ENCODE results near the gene CLCN3. TPM values are rescaled to one million over a fixed set of nuclear protein-coding genes. Genes with fewer than 3 reads are reported as not detected.
A peak's percentile ranks its signal among the peaks of the same experiment; 100 is the strongest.

CLCN3 gene
- total and polyA plus RNA-seq, 2 of the 4 experiments (the other 2 are of a cell fraction), result 13.0 to 22.8 TPM

DNA sequence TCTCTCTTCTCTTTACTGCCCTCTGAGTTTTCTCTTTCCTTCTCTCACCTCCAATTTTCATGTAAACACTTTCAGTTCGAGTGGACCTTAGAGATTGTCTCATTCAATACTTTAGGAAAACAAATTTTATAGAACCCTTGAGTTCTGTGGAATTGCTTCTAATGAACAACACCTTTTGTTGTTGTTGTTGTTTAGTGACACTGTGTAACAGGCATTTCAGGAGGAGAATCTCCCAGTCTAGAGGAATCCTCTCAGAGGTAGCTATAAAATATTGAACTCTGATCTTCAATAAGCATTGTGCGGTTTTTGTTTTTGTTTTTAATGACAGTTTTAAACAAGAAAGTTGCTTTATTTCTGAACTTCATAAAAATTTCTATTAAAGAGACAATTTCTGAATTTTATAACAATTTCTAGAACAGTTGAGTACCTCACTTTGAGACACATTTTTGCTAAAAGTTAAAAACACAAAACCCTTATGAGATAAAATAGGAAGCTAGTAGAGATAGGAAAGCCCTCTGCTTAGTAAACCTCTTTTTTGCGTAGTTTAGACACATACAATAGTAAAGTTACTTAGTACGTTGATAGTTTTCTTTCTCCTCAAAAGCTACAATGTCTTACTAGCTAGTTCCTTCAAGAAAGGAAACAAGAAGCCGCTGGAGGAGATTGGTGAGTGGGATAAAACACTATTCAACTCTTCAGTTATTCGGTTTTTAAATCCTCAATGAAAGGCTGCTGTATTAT, 38.8 kb downstream of the CLCN3 start:
- no peak overlapping the region for H2BK120ac ChIP-seq (ENCODE audit: low read depth, low read length)
- peaks cover 8 to 12% of the 10 kb centered on the region in 2 experiments; a peak in 2 of 4 replicates for H3K79me1 ChIP-seq (ENCODE audit: low read depth in 1 of 2, low read length in 2 of 2)
- BruUV-seq (replicated peaks), result no TSS peak
- peak overlapping the region; percentile 94 for H3K4me2 ChIP-seq (ENCODE audit: low read depth, low read length)
- H3K27me3 ChIP-seq (ENCODE audit: control insufficient read depth, insufficient read depth, low read length), result no peaks in the 10 kb centered on the region
- no CpG with 5 or more reads among the region's 6 CpGs for WGBS, 2 experiments (ENCODE audit: extremely low coverage in 2 of 2, insufficient read length in 1 of 2)
- H2AFZ ChIP-seq (replicated peaks; ENCODE audit: low read length, poor library complexity), result no peak overlapping the region
- no peak overlapping the region for H4K8ac ChIP-seq (ENCODE audit: low read depth in 2 of 2, low read length in 2 of 2)
- no peaks in the 10 kb centered on the region for H4K20me1 ChIP-seq (ENCODE audit: insufficient read depth, low read length)
- ChIA-PET CTCF (interaction anchor here (0.5 to 0.7 kb wide), 3 partner anchors 76 to 649 kb away, joined by 3 to 8 read pairs (median 3); partner anchors contain the start of gene CBR4), POLR2A (ENCODE audit: unreplicated experiment) (interaction anchor here (0.7 kb wide), 1 partner anchor 46 kb away, joined by 4 read pairs; no protein-coding TSS in a partner anchor)
- TF ChIP-seq SMC3 (IDR thresholded peaks at IDR 0.05; ENCODE audit: low read depth, low read length), result no peak
- no peak for TF ChIP-seq MAFK (IDR thresholded peaks at IDR 0.05; ENCODE audit: low read depth, low read length)
- no peak for TF ChIP-seq CEBPB (IDR thresholded peaks at IDR 0.05; ENCODE audit: low read depth, low read length)
- TF ChIP-seq MXI1 (IDR thresholded peaks at IDR 0.05; ENCODE audit: borderline replicate concordance, low read depth, low read length), result no peak
- TF ChIP-seq BHLHE40 (IDR thresholded peaks at IDR 0.05; ENCODE audit: low read depth, low read length), result no peak
- no peak for TF ChIP-seq RCOR1 (IDR thresholded peaks at IDR 0.05; ENCODE audit: insufficient replicate concordance, low read length)
- TF ChIP-seq CHD1 (IDR thresholded peaks at IDR 0.05; ENCODE audit: low read depth, low read length), result no peak
- TF ChIP-seq FOS (IDR thresholded peaks at IDR 0.05; ENCODE audit: low read depth, low read length), result no peak
- no peak for TF ChIP-seq RFX5 (IDR thresholded peaks at IDR 0.05; ENCODE audit: low read depth, low read length)
- no peak for TF ChIP-seq USF2 (IDR thresholded peaks at IDR 0.05; ENCODE audit: low read depth, low read length)
- no peak for TF ChIP-seq ELK1 (IDR thresholded peaks at IDR 0.05; ENCODE audit: borderline replicate concordance, low read depth, low read length)
- no peak for TF ChIP-seq RAD21 (IDR thresholded peaks at IDR 0.05; ENCODE audit: low read length)
- TF ChIP-seq, protein P1, sequence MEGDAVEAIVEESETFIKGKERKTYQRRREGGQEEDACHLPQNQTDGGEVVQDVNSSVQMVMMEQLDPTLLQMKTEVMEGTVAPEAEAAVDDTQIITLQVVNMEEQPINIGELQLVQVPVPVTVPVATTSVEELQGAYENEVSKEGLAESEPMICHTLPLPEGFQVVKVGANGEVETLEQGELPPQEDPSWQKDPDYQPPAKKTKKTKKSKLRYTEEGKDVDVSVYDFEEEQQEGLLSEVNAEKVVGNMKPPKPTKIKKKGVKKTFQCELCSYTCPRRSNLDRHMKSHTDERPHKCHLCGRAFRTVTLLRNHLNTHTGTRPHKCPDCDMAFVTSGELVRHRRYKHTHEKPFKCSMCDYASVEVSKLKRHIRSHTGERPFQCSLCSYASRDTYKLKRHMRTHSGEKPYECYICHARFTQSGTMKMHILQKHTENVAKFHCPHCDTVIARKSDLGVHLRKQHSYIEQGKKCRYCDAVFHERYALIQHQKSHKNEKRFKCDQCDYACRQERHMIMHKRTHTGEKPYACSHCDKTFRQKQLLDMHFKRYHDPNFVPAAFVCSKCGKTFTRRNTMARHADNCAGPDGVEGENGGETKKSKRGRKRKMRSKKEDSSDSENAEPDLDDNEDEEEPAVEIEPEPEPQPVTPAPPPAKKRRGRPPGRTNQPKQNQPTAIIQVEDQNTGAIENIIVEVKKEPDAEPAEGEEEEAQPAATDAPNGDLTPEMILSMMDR (conservative IDR thresholded peaks at IDR 0.05; ENCODE audit: low read depth, low read length), result no peak
- no peak overlapping the region for H3K4ac ChIP-seq (ENCODE audit: low read depth, low read length)
- no peak overlapping the region for H2AK9ac ChIP-seq (replicated peaks; ENCODE audit: low read depth, low read length, poor library complexity)
- no peak overlapping the region for H2AK5ac ChIP-seq (ENCODE audit: low read depth, low read length)
- H3K18ac ChIP-seq (ENCODE audit: low read depth, low read length), result peak overlapping the region; percentile 70
- H3K27ac ChIP-seq (ENCODE audit: insufficient read depth, low read length), result peak overlapping the region; percentile 91; the same call in 1 of the 2 replicates
- H3K36me3 ChIP-seq (ENCODE audit: control insufficient read depth, insufficient read depth, low read length), result no peaks in the 10 kb centered on the region
- no peaks in the 10 kb centered on the region for H3K9me3 ChIP-seq (ENCODE audit: control insufficient read depth, insufficient read depth, low read length)
- 0 out of 2 replicates have a peak, but pooled peaks cover 2% of the 10 kb centered on the region for H3K9me1 ChIP-seq (ENCODE audit: insufficient read depth, low read length)
- no peak overlapping the region; the same call in 1 of the 2 replicates for H4K5ac ChIP-seq (ENCODE audit: low read depth, low read length)
- no peak overlapping the region for H4K91ac ChIP-seq (ENCODE audit: insufficient read depth, low read depth, low read length)
- H2BK5ac ChIP-seq (ENCODE audit: low read depth, low read length, poor library complexity, severe bottlenecking), result peak overlapping the region; percentile 71
- H3K9ac ChIP-seq (ENCODE audit: low read depth, low read length), result peak overlapping the region; percentile 71; the same call in 1 of the 2 replicates
- no peak overlapping the region; the same call in 2 of the 3 replicates for H2BK15ac ChIP-seq (ENCODE audit: low read depth, low read length)
- H3K4me3 ChIP-seq (ENCODE audit: insufficient read depth, low read depth, low read length), result peak overlapping the region; percentile 61
- H3K56ac ChIP-seq (ENCODE audit: extremely low read depth, insufficient read depth, low read length), result no peak overlapping the region
- no peak for ATAC-seq (ENCODE audit: low read depth)
- 0 out of 2 replicates have a peak, but pooled peaks cover 2% of the 10 kb centered on the region for H3K4me1 ChIP-seq (ENCODE audit: control insufficient read depth, insufficient read depth, low read length)
- in situ Hi-C loops (cut with MboI; ENCODE audit: low sequenced_read_pairs) (no loop called here), intact Hi-C loops (cut with micrococcal nuclease) (no loop called here), dilution Hi-C loops (cut with HindIII; ENCODE audit: low sequenced_read_pairs, unreplicated experiment) (no loop called here)
- H3K14ac ChIP-seq (replicated peaks; ENCODE audit: low read depth, low read length), result no peak overlapping the region; the same call in 1 of the 2 replicates
- no peak for DNase-seq
- H2BK20ac ChIP-seq (ENCODE audit: low read depth, low read length), result no peak overlapping the region
- no peak overlapping the region for H3K23ac ChIP-seq (ENCODE audit: low read depth, low read length)
